AG10803 (cell line): ENCODE results near the gene STX11.

Experiments
- DNase-seq: peaks from one replicate; pipeline ENCODE4 v3.0.0; 2010; ENCODE audit warnings: low read depth
- H3K4me3 ChIP-seq: 2 replicates; pipeline ENCODE4 v1.5.1; 2011; ENCODE audit warnings: mild to moderate bottlenecking, low read length, control low read depth
- TF ChIP-seq, protein P1 (sequence below): conservative IDR thresholded peaks from 2 replicates; pipeline ENCODE4 v1.5.1; 2011; ENCODE audit warnings: mild to moderate bottlenecking, low read length, control low read depth, inconsistent platforms

STX11 gene

DNA sequence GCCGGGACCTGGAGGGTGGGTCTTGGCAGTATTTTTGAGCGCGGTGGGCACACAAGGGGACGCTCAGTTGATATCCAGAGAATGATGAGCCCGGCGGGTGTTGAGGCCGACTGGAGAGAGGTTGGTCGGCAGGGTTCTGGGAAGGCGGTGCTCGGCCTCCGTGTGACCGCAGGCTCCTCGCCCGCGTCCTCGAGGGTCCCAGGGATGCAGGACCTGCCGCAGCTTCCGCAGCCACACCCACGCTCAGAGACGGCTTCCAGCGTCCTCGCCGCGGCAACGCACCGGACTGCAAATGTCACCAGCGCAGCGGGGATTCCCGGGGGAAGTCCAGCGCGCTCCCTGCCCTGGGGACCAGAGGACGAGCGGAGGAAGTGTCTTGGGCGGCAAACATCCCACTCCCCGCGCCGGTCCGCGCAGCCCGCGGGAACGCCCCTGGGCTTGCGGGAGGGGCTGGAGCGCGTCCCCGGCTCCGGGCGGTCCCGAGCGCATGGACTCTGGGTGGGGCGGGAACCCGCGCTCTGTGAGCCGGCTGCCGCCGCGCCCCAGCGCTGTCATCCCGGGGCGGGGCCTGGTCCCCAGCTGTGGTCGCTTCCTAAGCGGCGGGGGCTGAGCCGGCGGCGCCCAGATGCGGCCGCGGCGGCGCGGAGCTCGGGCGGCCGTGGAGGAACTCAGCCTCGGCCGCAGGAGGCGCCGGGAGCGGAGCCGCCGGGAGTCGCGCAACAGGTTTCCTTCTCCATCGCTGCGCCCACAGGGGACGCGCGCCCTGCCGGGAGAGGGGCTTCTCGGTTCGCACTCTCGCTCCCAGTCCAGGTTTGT, at the start of gene STX11:
Gene STX11 (plus strand): TSS at position 624 of the 816 bp plus-strand sequence. CDS start 36,111 bp downstream, outside the sequence.
- TF ChIP-seq, protein P1, sequence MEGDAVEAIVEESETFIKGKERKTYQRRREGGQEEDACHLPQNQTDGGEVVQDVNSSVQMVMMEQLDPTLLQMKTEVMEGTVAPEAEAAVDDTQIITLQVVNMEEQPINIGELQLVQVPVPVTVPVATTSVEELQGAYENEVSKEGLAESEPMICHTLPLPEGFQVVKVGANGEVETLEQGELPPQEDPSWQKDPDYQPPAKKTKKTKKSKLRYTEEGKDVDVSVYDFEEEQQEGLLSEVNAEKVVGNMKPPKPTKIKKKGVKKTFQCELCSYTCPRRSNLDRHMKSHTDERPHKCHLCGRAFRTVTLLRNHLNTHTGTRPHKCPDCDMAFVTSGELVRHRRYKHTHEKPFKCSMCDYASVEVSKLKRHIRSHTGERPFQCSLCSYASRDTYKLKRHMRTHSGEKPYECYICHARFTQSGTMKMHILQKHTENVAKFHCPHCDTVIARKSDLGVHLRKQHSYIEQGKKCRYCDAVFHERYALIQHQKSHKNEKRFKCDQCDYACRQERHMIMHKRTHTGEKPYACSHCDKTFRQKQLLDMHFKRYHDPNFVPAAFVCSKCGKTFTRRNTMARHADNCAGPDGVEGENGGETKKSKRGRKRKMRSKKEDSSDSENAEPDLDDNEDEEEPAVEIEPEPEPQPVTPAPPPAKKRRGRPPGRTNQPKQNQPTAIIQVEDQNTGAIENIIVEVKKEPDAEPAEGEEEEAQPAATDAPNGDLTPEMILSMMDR, result no peak
- DNase-seq, result peak; percentile 25
- H3K4me3 ChIP-seq, result peak within 1 kb of the TSS; percentile 71

DNA sequence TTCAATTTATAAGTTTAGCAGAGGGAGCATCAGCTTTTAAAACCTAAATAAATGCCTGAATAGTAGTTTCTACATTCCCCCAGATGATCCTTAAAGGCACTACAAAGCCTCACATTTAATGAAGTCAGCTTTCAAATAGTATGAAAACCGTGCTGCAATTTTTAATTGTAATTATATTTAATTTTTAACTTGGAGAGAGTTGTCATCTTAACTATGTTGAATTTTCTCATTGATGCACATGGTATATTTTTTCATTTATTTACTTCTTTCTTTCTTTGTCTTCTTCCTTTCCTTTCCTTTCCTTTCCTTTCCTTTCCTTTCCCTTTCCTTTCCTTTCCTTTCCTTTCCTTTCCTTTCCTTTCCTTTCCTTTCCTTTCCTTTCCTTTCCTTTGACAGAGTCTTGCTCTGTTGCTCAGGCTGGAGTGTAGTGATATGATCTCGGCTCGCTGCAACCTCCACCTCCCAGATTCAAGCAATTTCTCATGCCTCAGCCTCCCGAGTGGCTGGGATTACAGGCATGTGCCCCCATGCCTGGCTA, 47.2 kb upstream of the STX11 start:
- H3K4me3 ChIP-seq, result no peak overlapping the region
- no peak for DNase-seq
- TF ChIP-seq, protein P1, result no peak

DNA sequence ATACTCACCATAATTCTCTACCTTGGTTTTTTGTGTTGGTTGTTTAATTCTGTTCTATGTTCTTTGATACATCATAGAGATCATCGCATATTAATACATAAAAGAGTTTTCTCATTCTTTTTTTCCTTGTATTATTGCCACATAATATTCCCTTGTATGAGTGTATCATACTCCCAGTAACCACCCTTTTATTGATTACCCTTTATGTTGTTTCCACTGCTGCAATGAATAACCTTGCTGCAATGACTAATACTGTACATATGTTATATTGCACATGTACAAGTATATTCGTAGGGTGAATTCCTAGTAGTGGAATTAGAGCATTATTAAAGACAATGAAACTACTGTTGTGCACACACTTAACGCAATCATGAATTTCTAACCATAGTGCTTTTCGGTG, 45.8 kb upstream of the STX11 start:
- no peak overlapping the region for H3K4me3 ChIP-seq
- no peak for DNase-seq
- TF ChIP-seq, protein P1, result no peak

DNA sequence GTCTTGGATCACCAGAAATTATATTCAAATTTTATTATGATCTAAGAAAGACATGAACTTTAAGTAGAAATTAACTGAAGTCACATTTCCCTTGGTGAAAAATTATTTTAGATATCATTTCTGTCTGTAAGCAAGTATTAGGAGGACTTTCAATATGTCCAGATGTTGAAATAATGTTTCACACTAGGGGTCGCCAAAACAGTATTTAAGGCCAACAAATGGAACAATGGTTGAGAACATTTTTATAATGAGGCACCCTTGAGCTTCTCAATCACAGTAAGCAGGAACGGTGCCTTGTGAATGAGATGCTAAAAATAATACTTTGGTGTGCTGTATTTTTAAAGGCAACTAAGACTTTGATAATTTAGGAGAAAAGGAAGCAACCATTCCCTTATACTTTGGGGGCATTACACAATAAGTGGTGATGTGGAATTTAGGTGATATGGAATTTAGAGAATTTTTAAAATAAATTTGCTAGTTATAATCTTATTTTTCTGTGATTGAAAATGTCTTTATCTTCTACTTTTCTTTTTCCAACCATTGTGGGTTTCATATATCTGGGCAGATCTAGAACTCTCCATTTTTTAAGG, 45.3 kb upstream of the STX11 start:
- TF ChIP-seq, protein P1, result peak; percentile 72
- peak; percentile 77 for DNase-seq
- no peak overlapping the region for H3K4me3 ChIP-seq

DNA sequence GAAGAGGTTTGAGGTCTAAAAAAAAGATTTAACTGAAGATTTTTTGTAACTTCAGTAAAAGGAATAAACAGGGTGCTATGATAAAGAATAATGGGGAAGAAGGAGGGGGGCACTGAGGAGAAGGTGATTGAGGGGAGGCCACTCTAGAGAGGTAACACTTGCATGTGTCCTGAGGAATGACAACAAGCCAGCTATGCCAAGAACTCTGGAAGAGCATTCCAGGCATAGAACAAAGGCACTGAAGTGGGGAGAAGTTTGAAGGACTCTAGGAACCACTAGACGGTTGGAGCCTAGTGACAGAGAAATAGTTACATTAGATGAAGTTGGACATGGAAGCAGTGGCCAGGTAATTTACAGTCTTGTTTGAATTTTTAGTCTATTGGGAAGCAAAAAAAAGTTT, 44.1 kb upstream of the STX11 start:
- TF ChIP-seq, protein P1, result no peak
- no peak overlapping the region for H3K4me3 ChIP-seq
- no peak for DNase-seq

DNA sequence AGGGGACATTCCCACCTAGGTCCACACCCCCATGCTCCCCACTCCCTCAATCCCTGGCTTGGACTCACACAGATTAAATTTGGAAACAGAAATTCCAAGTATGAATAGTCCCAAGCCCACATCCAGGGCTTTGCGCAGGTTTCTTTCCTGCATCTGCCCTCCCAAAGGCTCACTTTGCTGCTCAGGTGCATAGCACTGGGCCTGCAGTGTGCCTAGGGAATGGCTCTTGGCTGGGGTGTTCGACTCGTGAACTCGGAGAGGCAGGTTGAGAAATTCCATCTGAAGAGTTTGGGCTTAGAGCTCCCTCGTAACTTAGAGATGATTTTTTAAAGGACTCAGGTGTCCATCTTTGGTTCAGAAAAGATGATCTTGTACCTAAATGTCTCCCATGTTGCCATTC, 40.1 kb upstream of the STX11 start:
- TF ChIP-seq, protein P1, result no peak
- no peak for DNase-seq
- H3K4me3 ChIP-seq, result no peak overlapping the region
